Skin epidermis (tissue), 12 donors: Measurements from ENCODE around the gene FCHSD2.
"Not testable (repeated sequence)": the region's sequence is repeated elsewhere in the genome, so short reads cannot be mapped to it uniquely, and the experiment has no call there.

Experiments used
- H3K27ac ChIP-seq, 21 experiments: fragments of 200-600 bp; sonication (generic) in 11 of 21; one replicate each; pipeline ENCODE4 v1.5.0; 2020; ENCODE audit warnings: mild to moderate bottlenecking in 3 of 21, inconsistent platforms in 2 of 21, moderate library complexity in 2 of 21
- H3K4me3 ChIP-seq, 7 experiments: fragments of 200-600 bp; sonication (generic) in 2 of 7; one replicate each; pipeline ENCODE4 v1.5.0; 2020; ENCODE audit warnings: inconsistent platforms in 2 of 7, mild to moderate bottlenecking in 2 of 7, moderate library complexity in 1 of 7

FCHSD2 gene

GRCh38 chr11:73029403-73029802 lies 112.7 kb downstream of the FCHSD2 start:
- Histone ChIP-seq H3K4me3 (no peak overlapping the region), H3K27ac (peak overlapping the region in 2 of 21 experiments; percentile 2 to 9)

DNA sequence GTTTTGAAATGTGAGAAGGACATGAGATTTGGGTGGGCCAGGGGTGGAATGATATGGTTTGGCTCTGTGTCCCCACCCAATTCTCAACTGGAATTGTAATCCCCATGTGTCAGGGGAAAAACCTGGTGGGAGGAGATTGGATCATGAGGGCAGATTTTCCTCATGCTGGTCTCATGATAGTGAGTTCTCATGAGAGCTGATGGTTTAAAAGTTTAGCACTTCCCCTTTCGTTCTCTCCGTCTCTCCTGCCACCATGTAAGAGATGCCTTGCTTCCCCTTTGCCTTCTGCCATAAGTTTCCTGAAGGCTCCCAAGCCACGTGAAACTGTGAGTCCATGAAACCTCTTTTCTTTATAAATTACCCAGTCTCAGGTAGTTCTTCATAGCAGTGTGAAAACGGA lies 113.5 kb downstream of the FCHSD2 start:
- Histone ChIP-seq H3K27ac (peak overlapping the region in 2 of 21 experiments; percentile 2 to 24), H3K4me3 (no peak overlapping the region)

- H3K27ac ChIP-seq: not testable (repeated sequence)
Measured at GRCh38 chr11:73027840-73028239, 114.3 kb downstream of the FCHSD2 start.

DNA sequence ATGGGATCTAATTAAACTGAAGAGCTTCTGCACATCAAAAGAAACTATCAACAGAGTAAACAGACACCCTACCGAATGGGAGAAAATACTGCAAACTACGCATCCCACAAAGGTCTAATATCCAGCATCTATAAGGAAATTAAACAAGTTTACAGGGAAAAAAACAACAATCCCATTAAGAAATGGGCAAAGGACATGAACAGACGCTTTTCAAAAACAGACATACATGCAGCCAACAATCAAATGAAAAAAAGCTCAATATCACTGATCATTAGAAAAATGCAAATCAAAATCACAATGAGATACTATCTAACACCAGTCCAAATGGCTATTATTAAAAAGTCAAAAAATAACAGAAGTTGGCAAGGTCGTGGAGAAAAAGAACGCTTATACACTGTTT lies 117.5 kb downstream of the FCHSD2 start:
- H3K4me3 ChIP-seq: no peak overlapping the region
- H3K27ac ChIP-seq: no peak overlapping the region

More at GRCh38 chr11:73027840-73028239, 114.3 kb downstream of the FCHSD2 start:
- not testable (repeated sequence) for H3K4me3 ChIP-seq

DNA sequence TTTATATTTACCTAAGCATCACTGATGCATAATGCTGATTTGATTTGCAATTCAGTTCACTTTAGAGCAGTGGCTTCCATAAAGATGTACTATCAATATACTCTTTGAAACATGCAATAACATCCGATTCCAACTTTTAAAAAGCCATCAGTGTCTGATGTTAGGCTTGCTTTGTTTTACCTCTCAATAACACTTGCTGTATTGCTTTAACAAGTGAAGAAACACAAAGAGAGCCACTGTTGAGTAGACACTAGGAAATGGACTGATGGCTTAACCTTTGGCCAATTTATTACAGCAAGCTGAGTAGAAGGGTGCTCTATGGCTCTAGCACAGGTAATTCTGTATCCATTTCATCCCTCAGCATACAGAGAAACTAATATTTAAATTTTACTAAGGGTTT lies 122.1 kb downstream of the FCHSD2 start:
- no peak overlapping the region for H3K4me3 ChIP-seq
- no peak overlapping the region for H3K27ac ChIP-seq

- Histone ChIP-seq H3K27ac (no peak overlapping the region), H3K4me3 (no peak overlapping the region)
Measured at GRCh38 chr11:73019449-73019848, 122.7 kb downstream of the FCHSD2 start.

DNA sequence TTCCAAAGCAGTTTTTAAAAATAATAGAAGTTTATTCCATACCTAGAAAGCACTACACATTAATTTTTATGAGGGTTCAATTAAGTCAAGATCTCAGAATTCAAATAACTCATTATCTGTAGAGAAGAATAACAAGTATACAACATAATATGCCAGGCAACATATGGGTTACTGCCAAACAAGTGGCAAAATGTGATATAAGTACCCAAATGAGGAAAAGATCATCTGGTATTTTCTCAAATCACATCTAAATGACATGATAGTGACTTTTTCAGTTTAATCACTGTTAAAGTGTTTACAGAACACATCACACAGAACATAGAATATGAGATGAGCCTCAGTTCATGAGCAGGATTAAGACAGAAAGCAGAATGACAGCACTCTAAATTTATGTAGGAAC lies 123.3 kb downstream of the FCHSD2 start:
- Histone ChIP-seq H3K27ac (no peak overlapping the region), H3K4me3 (no peak overlapping the region)

- Histone ChIP-seq H3K4me3 (no peak overlapping the region), H3K27ac (no peak overlapping the region)
Measured at GRCh38 chr11:73017024-73017751, 124.9 kb downstream of the FCHSD2 start.

DNA sequence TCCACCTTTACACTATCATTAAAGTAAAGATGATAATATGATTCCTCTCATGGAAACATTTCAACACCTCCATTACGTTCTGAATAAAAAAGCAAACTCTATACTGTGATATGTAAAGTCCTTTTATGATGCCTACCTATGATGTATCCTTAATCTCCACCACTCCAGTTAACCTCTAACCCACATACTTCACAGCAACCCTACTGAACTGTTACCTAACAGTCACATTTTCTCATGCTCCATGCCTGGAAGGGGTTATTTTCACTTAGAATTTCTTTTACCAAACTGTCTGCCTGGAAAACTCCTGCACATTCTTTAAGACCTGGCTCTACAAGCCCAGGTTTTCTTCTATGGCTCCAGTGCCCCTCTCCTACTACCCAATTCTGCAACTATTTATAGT lies 129.1 kb downstream of the FCHSD2 start:
- H3K4me3 ChIP-seq: no peak overlapping the region
- no peak overlapping the region for H3K27ac ChIP-seq

- H3K4me3 ChIP-seq: no peak overlapping the region
- H3K27ac ChIP-seq: no peak overlapping the region
Measured at GRCh38 chr11:73012121-73012863, 129.8 kb downstream of the FCHSD2 start.

- no peak overlapping the region for H3K4me3 ChIP-seq
- no peak overlapping the region for H3K27ac ChIP-seq
Measured at GRCh38 chr11:73011126-73011817, 130.8 kb downstream of the FCHSD2 start.

GRCh38 chr11:73009972-73010371 lies 132.1 kb downstream of the FCHSD2 start:
- no peak overlapping the region for H3K4me3 ChIP-seq
- no peak overlapping the region for H3K27ac ChIP-seq

GRCh38 chr11:73004088-73004487 lies 138.0 kb downstream of the FCHSD2 start:
- Histone ChIP-seq H3K4me3 (no peak overlapping the region), H3K27ac (no peak overlapping the region)

- Histone ChIP-seq H3K27ac (no peak overlapping the region), H3K4me3 (no peak overlapping the region)
Measured at GRCh38 chr11:73003088-73003487, 139.0 kb downstream of the FCHSD2 start.

DNA sequence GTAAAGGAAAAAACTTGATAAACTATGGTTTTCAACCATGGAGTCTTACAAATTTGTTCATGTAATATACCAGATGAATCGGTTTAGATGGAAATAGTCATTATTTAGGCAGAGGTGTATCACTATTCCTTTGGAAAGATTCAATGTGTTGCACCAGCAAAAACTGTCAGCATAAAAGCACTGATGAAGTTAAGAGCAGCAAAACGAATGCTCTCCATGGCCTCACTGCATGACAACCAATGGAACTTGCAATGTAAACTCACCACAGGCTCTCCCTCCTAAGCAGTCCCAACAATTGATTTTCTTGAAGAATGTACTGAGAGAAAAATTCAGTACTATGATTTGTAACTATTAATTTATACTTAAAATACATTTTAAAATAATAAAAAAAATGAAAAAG lies 139.9 kb downstream of the FCHSD2 start:
- no peak overlapping the region for H3K4me3 ChIP-seq
- H3K27ac ChIP-seq: no peak overlapping the region

- H3K27ac ChIP-seq: no peak overlapping the region
- H3K4me3 ChIP-seq: no peak overlapping the region
Measured at GRCh38 chr11:73001615-73002014, 140.5 kb downstream of the FCHSD2 start.

DNA sequence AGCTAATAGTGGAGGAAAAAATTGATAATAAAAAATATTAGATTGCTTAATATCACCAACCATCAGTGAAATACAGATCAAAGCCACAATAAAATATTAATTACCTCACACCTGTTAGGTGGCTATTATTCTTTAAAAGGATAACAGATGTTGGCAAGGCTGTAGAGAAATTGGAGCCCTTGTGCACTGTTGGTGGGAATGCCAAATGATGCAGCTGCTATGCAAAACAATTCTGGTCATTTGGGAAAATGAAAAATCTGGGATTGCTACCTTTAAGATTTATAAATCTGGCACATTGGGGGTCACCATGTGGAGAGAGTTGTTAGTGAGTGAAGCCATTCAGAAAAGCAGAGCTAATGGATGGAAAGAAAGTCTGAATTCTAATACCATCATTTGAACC lies 143.4 kb downstream of the FCHSD2 start:
- Histone ChIP-seq H3K27ac (no peak overlapping the region), H3K4me3 (no peak overlapping the region)

DNA sequence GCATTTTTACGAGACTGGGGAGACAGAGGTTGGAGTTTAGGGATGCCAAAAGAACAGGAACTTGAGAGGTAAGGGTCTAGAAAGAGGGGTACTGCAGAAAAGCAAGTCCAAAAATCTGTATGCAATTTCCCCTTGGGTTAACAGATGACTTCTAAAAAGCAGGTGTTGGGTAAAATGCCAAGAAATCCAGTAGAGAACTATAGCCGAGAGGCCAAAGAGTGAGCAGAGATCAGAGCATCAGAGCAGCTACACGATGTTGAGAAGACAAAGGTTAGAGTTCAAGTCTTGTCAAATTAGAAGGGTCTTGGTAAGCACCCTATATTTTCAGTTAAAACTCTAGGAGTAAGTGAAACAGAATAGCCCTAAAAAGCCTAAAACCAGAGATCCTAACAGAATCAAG lies 145.2 kb downstream of the FCHSD2 start:
- Histone ChIP-seq H3K27ac (no peak overlapping the region), H3K4me3 (no peak overlapping the region)

DNA sequence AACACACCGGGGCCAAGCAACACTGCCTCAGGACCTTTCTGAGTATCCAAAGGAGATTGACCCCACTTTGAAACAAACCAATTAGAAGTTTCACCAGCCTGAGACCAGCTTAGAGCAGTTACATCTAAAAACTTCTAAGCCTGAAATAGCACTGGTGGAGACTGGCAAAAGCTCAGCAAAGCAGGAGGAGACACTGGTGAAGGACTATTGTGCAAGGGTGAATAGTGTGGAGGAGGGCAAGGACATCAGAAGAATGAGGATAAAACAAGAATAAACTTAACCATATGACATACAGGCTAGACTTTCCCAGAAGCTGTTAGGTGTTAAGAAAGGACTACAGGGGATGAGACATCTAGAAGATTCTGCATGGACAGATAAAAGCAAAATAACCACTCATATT lies 152.4 kb downstream of the FCHSD2 start:
- peak overlapping the region in 1 of 21 experiments; percentile 8 for H3K27ac ChIP-seq
- no peak overlapping the region for H3K4me3 ChIP-seq

GRCh38 chr11:72988821-72989220 lies 153.3 kb downstream of the FCHSD2 start:
- H3K4me3 ChIP-seq: no peak overlapping the region
- no peak overlapping the region for H3K27ac ChIP-seq

DNA sequence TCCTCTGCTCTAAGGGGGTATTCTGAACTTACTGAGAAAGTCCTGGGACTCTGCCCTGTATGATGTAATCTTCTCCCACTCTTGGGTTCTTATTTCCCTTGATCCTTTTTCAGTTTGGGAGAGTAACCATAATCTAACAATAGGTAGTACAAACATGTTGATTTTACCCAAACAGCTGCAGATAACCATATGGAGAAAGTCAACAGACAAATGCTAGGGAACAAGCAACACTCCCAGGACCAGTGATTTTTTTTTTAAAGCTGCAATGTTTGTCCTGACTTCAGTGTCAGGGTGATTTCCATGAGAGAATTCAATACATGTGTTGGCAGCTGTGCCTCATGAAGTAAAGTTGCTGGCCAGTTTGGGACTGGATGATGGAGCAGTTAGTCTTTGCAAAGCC lies 156.5 kb downstream of the FCHSD2 start:
- H3K27ac ChIP-seq: peak overlapping the region in 1 of 21 experiments; percentile 5
- H3K4me3 ChIP-seq: no peak overlapping the region
